ENCODE data around the gene RNASEH2C. TPM values are rescaled to one million over a fixed set of nuclear protein-coding genes. Genes with fewer than 3 reads are reported as not detected.

RNASEH2C gene

DNA sequence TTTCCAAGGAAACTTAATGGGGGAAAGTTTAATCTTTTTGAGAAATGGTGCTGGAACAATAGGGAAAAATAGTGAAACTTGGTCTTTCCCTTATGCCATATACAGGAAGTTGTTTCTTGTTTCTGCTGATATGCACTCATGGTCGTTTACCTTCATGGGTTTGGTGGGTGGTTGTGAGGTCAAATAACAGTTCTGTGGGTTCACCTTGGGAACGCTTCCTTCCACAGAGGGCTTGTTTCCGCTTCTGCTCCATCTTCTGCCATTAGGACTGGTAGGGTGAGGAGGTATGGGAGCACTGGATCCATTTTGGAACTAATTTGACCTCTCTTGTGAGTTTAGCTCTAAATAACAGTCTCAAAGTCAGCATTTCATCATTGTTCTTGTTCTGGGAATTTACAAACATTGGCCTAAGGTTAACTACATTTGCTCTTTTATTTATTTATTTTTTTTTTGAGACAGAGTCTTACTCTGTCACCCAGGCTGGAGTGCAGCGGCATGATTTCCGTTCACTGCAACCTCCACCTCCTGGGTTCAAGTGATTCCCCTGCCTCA lies 40.3 kb downstream of the RNASEH2C start:
- no peaks in the 10 kb centered on the region for H3K4me1 ChIP-seq (ENCODE audit: control insufficient read depth, insufficient read depth, low read length)
- H3K36me3 ChIP-seq (ENCODE audit: insufficient read depth, low read length) = no peaks in the 10 kb centered on the region
- H3K4me3 ChIP-seq (ENCODE audit: low read length) = no peak overlapping the region
- no peaks in the 10 kb centered on the region for H3K9me3 ChIP-seq (replicated peaks; ENCODE audit: low read length)
- no peak overlapping the region for H3K9ac ChIP-seq (ENCODE audit: low read depth, low read length)
- no peak overlapping the region for H3K4me2 ChIP-seq (ENCODE audit: low read length)
- H3K27me3 ChIP-seq (ENCODE audit: control insufficient read depth, insufficient read depth, low read length) = peaks cover 24% of the 10 kb centered on the region

GRCh38 chr11:65672982-65673381 lies 47.6 kb downstream of the RNASEH2C start:
- no peaks in the 10 kb centered on the region for H3K27me3 ChIP-seq (ENCODE audit: control insufficient read depth, insufficient read depth, low read length)
- H3K4me1 ChIP-seq (ENCODE audit: control insufficient read depth, insufficient read depth, low read length) = no peaks in the 10 kb centered on the region
- no peaks in the 10 kb centered on the region for H3K9me3 ChIP-seq (replicated peaks; ENCODE audit: low read length)
- no peak overlapping the region for H3K4me2 ChIP-seq (ENCODE audit: low read length)
- H3K4me3 ChIP-seq (ENCODE audit: low read length) = no peak overlapping the region
- no peak overlapping the region for H3K9ac ChIP-seq (ENCODE audit: low read depth, low read length)
- H3K36me3 ChIP-seq (ENCODE audit: insufficient read depth, low read length) = no peaks in the 10 kb centered on the region

GRCh38 chr11:65672180-65672860 lies 48.3 kb downstream of the RNASEH2C start:
- no peaks in the 10 kb centered on the region for H3K4me1 ChIP-seq (ENCODE audit: control insufficient read depth, insufficient read depth, low read length)

More at GRCh38 chr11:65672180-65672860, 48.3 kb downstream of the RNASEH2C start:
- no peaks in the 10 kb centered on the region for H3K27me3 ChIP-seq (ENCODE audit: control insufficient read depth, insufficient read depth, low read length)
- H3K36me3 ChIP-seq (ENCODE audit: insufficient read depth, low read length) = no peaks in the 10 kb centered on the region
- H3K4me3 ChIP-seq (ENCODE audit: low read length) = no peak overlapping the region
- no peak overlapping the region for H3K4me2 ChIP-seq (ENCODE audit: low read length)
- no peak overlapping the region for H3K9ac ChIP-seq (ENCODE audit: low read depth, low read length)
- H3K9me3 ChIP-seq (replicated peaks; ENCODE audit: low read length) = no peaks in the 10 kb centered on the region

Small RNA genes lying within 50 kb of the gene (small RNA-seq; reads per million reads assigned to genes)
- gene RN7SL309P = not detected
